Activated B cell treated with CpG ODN at 0.5 μM for 24 hours (primary cell): ENCODE measurements around the gene LRRC47. TPM values are rescaled to one million over a fixed set of nuclear protein-coding genes. Genes with fewer than 3 reads are reported as not detected.

Experiments
- ATAC-seq: fragments of 200-7000 bp; cut with Tn5 transposase; one replicate; pipeline ENCODE4 v1.10.0; 2021; ENCODE audit warnings: low read depth, mild to moderate bottlenecking, moderate library complexity
- CTCF ChIA-PET: fragments of 350-600 bp; sonication (Branson Sonifier 250); formaldehyde crosslinking; loops from one replicate; lab custom pipeline; 2021; ENCODE audit warnings: antibody characterized with exemption; lab: Charles Lee
- POLR2A ChIA-PET: fragments of 350-600 bp; sonication (Branson Sonifier 250); formaldehyde crosslinking; loops from one replicate; lab custom pipeline; 2021; ENCODE audit warnings: antibody characterized with exemption; lab: Charles Lee
- DNase-seq: peaks from one replicate; pipeline ENCODE4 v3.0.0; 2022
- H3K27ac Mint-ChIP-seq: one replicate; pipeline ENCODE4 v1.8.0; 2020; ENCODE audit warnings: mixed read lengths
- H3K27me3 Mint-ChIP-seq: one replicate; pipeline ENCODE4 v1.8.0; 2021; ENCODE audit warnings: mixed read lengths
- H3K36me3 Mint-ChIP-seq: one replicate; pipeline ENCODE4 v1.8.0; 2021; ENCODE audit warnings: low read depth, mixed read lengths
- H3K4me1 Mint-ChIP-seq: one replicate; pipeline ENCODE4 v1.8.0; 2021; ENCODE audit warnings: mixed read lengths
- H3K4me3 Mint-ChIP-seq: one replicate; pipeline ENCODE4 v1.8.0; 2020; ENCODE audit warnings: mild to moderate bottlenecking, mixed read lengths
- H3K9me3 Mint-ChIP-seq: one replicate; pipeline ENCODE4 v1.8.0; 2020; ENCODE audit warnings: mixed read lengths
- CTCF ChIP-seq: fragments of 200-600 bp; IDR thresholded peaks from one replicate; pipeline ENCODE4 v1.8.0; 2022; ENCODE audit warnings: antibody characterized with exemption, mild to moderate bottlenecking
- intact Hi-C: fragments of 100-400 bp; cut with micrococcal nuclease; formaldehyde crosslinking; loops from one replicate; pipeline ENCODE4 v1.15.1; 2024
- total RNA-seq: library from RNA; stranded (reverse); gene quantifications from 2 replicates; pipeline ENCODE4 v1.2.3, GENCODE V29; 2022

Gene LRRC47
- total RNA-seq, 1 donor from 2014 or later: 43.3 TPM

DNA sequence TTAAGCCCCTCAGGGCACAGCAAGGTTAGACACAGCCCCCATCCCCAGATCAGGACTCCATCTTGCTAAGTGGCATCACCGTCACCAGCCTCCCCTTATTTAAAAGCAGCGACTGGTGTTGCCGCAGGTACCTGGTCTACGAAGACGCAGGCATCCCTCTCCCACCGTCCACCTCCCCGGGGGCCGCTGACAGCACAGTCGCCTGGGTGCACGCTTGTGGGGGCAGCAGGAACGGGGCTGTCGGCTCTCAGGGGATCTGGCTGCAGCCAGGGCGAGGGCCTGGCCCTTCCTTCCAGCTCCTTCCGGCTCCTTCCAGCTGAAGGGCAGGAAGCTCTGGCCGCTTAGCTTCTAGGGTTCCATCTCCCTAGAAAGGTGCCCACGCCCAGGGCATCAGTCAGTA lies 61.7 kb downstream of the LRRC47 start:
- ChIA-PET POLR2A (no interaction called here), CTCF (interaction anchor here (1.7 kb wide), 1 partner anchor 10 kb away, joined by 6 read pairs; no protein-coding TSS in a partner anchor)
- DNase-seq (no peak), ATAC-seq (no peak)
- Mint-ChIP-seq H3K36me3 (peaks cover 23% of the 10 kb centered on the region), H3K4me1 (no peaks in the 10 kb centered on the region), H3K27ac (no peak overlapping the region), H3K9me3 (no peaks in the 10 kb centered on the region), H3K27me3 (peaks cover 3% of the 10 kb centered on the region), H3K4me3 (no peak overlapping the region)
- no peak for TF ChIP-seq CTCF
- intact Hi-C loops: no loop called here

GRCh38 chr1:3733883-3734589 lies 62.3 kb downstream of the LRRC47 start:
- Mint-ChIP-seq H3K9me3 (no peaks in the 10 kb centered on the region), H3K27me3 (peaks cover 3% of the 10 kb centered on the region), H3K4me3 (no peak overlapping the region), H3K36me3 (peaks cover 23% of the 10 kb centered on the region), H3K4me1 (no peaks in the 10 kb centered on the region), H3K27ac (no peak overlapping the region)
- no peak for DNase-seq
- CTCF ChIA-PET: interaction anchor here (1.7 kb wide), 1 partner anchor 9 kb away, joined by 6 read pairs; no protein-coding TSS in a partner anchor
- intact Hi-C loops: no loop called here
- POLR2A ChIA-PET: interaction anchor here (0.6 kb wide), 1 partner anchor 61 kb away, joined by 3 read pairs; no protein-coding TSS in a partner anchor
- TF ChIP-seq CTCF: no peak
- no peak for ATAC-seq

DNA sequence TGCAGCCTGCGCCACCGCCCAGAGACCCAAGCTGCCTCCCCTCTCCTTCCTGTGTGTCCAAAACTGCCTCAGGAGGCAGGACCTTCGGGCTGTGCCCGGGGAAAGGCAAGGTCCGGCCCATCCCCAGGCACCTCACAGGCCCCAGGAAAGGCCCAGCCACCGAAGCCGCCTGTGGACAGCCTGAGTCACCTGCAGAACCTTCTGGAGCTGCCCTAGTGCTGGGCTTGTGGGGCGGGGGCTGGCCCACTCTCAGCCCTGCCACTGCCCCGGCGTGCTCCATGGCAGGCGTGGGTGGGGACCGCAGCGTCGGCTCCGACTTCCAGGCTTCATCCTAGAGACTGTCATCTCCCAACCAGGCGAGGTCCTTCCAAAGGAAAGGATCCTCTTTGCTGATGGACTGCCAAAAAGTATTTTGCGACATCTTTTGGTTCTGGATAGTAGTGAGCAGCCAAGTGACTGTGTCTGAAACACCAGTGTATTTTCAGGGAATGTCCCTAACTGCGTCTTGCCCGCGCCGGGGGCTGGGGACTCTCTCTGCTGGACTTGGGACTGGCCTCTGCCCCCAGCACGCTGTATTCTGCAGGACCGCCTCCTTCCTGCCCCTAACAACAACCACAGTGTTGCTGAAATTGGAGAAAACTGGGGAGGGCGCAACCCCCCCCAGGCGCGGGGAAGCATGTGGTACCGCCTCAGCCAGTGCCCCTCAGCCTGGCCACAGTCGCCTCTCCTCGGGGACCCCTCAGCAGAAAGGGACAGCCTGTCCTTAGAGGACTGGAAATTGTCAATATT lies 63.0 kb downstream of the LRRC47 start:
- no peak for TF ChIP-seq CTCF
- ATAC-seq (no peak), DNase-seq (no peak)
- H3K4me1 Mint-ChIP-seq: no peaks in the 10 kb centered on the region
- POLR2A ChIA-PET: interaction anchor here (0.6 kb wide), 1 partner anchor 60 kb away, joined by 3 read pairs; no protein-coding TSS in a partner anchor
- H3K27me3 Mint-ChIP-seq: peaks cover 3% of the 10 kb centered on the region
- no peaks in the 10 kb centered on the region for H3K9me3 Mint-ChIP-seq
- H3K36me3 Mint-ChIP-seq: peaks cover 23% of the 10 kb centered on the region
- intact Hi-C loops: no loop called here
- no peak overlapping the region for H3K27ac Mint-ChIP-seq
- CTCF ChIA-PET: interaction anchor here (1.7 kb wide), 1 partner anchor 9 kb away, joined by 6 read pairs; no protein-coding TSS in a partner anchor
- no peak overlapping the region for H3K4me3 Mint-ChIP-seq

DNA sequence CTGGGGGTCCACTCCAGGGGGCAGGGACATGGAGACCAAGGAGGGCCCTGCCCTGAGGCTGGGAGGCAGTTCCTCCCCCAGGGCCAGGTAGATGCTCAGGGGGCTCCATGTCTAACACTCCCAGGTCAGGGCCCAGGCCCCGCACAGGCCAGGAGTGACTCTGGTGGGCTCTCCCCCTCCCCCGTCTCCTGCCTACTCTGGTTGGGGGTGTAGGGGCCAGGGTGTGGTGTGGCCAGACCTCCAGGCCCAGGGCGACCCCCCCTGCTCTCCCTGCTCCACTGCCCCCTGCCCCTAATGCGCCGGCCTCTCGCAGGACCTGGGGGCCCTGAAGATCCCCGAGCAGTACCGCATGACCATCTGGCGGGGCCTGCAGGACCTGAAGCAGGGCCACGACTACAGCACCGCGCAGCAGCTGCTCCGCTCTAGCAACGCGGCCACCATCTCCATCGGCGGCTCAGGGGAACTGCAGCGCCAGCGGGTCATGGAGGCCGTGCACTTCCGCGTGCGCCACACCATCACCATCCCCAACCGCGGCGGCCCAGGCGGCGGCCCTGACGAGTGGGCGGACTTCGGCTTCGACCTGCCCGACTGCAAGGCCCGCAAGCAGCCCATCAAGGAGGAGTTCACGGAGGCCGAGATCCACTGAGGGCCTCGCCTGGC lies 63.7 kb downstream of the LRRC47 start:
- intact Hi-C loops: no loop called here
- Mint-ChIP-seq H3K36me3 (peaks cover 22% of the 10 kb centered on the region), H3K4me3 (no peak overlapping the region), H3K27ac (no peak overlapping the region), H3K27me3 (peaks cover 3% of the 10 kb centered on the region), H3K4me1 (no peaks in the 10 kb centered on the region), H3K9me3 (no peaks in the 10 kb centered on the region)
- DNase-seq (no peak), ATAC-seq (no peak)
- TF ChIP-seq CTCF: no peak
- POLR2A ChIA-PET: no interaction called here
- CTCF ChIA-PET: no interaction called here
